Esophagus muscularis mucosa (tissue), 4 donors: Measurements from ENCODE around the gene TRRAP.

ENCODE experiments used
- EP300 ChIP-seq: sonication (generic); formaldehyde crosslinking; IDR thresholded peaks from one replicate; pipeline ENCODE4 v1.6.1; 2017; ENCODE audit warnings: antibody characterized with exemption
- POLR2A ChIP-seq: fragments of 450-650 bp; IDR thresholded peaks from one replicate; pipeline ENCODE4 v1.6.1; 2017; ENCODE audit warnings: antibody characterized with exemption, moderate library complexity, mild to moderate bottlenecking, low read depth
- POLR2AphosphoS5 ChIP-seq, 2 donors: sonication (generic); formaldehyde crosslinking; IDR thresholded peaks; one replicate each; pipeline ENCODE4 v1.6.1; 2017; ENCODE audit warnings: antibody characterized with exemption in 2 of 2
- TF ChIP-seq, protein P1 (sequence below), 3 experiments: fragments of 200-600 bp in 2 of 3; fragments of 450-650 bp in 1 of 3; sonication (generic) in 2 of 3; IDR thresholded peaks; one replicate each; pipeline ENCODE4 v1.5.1; 2017 to 2019; ENCODE audit warnings: antibody characterized with exemption in 3 of 3, mild to moderate bottlenecking in 2 of 3, moderate library complexity in 1 of 3

DNA sequence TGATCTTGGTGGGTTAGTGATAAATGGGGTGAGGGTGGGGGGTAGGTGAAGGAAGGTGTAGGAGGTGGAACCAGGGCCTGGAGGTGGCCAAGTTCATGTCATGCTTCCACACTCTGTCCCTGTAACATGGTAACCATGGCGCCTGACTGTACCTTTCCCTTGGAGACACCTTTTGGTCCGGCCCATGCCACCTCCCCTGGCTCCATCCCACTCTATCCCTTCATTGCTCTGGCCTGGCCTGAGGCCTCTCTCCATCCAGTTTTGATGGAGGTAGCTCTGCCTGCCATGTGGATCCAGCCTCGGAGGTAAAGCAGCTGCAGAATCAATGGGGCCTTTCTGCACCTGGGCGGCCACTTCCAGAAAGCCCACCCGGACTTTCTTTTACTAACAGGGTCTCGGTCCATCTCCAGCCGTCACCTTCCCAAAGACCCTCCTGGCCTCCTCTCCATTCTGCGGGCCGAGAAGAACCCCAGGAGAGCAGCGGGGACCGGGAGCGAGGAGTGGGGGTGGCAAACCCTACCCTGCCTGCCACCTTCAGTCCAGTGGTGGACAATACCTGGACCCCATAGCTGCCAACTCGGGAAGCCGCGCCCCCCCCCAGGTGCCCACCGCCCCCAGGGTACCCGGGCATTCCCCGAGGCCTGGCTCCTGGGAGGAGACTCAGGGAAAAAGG lies 504 bp upstream of the TRRAP start:
- TF ChIP-seq, protein P1, sequence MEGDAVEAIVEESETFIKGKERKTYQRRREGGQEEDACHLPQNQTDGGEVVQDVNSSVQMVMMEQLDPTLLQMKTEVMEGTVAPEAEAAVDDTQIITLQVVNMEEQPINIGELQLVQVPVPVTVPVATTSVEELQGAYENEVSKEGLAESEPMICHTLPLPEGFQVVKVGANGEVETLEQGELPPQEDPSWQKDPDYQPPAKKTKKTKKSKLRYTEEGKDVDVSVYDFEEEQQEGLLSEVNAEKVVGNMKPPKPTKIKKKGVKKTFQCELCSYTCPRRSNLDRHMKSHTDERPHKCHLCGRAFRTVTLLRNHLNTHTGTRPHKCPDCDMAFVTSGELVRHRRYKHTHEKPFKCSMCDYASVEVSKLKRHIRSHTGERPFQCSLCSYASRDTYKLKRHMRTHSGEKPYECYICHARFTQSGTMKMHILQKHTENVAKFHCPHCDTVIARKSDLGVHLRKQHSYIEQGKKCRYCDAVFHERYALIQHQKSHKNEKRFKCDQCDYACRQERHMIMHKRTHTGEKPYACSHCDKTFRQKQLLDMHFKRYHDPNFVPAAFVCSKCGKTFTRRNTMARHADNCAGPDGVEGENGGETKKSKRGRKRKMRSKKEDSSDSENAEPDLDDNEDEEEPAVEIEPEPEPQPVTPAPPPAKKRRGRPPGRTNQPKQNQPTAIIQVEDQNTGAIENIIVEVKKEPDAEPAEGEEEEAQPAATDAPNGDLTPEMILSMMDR (IDR thresholded peaks at IDR 0.05) = no peak
- TF ChIP-seq POLR2A = no peak
- TF ChIP-seq EP300 = no peak
- no peak for TF ChIP-seq POLR2AphosphoS5 (IDR thresholded peaks at IDR 0.05)
